NB4 (cell line): ENCODE data around the gene IL17A.
A peak's percentile ranks its signal among the peaks of the same experiment; 100 is the strongest.
"Not testable (repeated sequence)": the region's sequence is repeated elsewhere in the genome, so short reads cannot be mapped to it uniquely, and the experiment has no call there.

Source experiments
- DNase-seq: peaks from one replicate; pipeline ENCODE4 v3.0.0; 2010; ENCODE audit warnings: low read depth
- H3K4me3 ChIP-seq: one replicate; pipeline ENCODE4 v1.5.1; 2011; ENCODE audit warnings: mild to moderate bottlenecking, low read depth, low read length, moderate library complexity
- MAX ChIP-seq: IDR thresholded peaks from 2 replicates; pipeline ENCODE4 v1.6.1; 2011; ENCODE audit warnings: low read depth, low read length
- MYC ChIP-seq: IDR thresholded peaks from 2 replicates; pipeline ENCODE4 v1.6.1; 2011; ENCODE audit warnings: low read depth, low read length
- POLR2A ChIP-seq: IDR thresholded peaks from 2 replicates; pipeline ENCODE4 v1.6.1; 2011; ENCODE audit warnings: mild to moderate bottlenecking; ENCODE audit not compliant: insufficient read length; ENCODE audit errors: extremely low read depth
- TF ChIP-seq, protein P1 (sequence below): IDR thresholded peaks from one replicate; pipeline ENCODE4 v1.5.1; 2012; ENCODE audit warnings: low read depth, low read length

The IL17A gene

GRCh38 chr6:52161689-52162438, 24.3 kb upstream of the IL17A start:
- DNase-seq = no peak
- TF ChIP-seq, protein P1, sequence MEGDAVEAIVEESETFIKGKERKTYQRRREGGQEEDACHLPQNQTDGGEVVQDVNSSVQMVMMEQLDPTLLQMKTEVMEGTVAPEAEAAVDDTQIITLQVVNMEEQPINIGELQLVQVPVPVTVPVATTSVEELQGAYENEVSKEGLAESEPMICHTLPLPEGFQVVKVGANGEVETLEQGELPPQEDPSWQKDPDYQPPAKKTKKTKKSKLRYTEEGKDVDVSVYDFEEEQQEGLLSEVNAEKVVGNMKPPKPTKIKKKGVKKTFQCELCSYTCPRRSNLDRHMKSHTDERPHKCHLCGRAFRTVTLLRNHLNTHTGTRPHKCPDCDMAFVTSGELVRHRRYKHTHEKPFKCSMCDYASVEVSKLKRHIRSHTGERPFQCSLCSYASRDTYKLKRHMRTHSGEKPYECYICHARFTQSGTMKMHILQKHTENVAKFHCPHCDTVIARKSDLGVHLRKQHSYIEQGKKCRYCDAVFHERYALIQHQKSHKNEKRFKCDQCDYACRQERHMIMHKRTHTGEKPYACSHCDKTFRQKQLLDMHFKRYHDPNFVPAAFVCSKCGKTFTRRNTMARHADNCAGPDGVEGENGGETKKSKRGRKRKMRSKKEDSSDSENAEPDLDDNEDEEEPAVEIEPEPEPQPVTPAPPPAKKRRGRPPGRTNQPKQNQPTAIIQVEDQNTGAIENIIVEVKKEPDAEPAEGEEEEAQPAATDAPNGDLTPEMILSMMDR = no peak
- TF ChIP-seq MAX (no peak), MYC (no peak), POLR2A (no peak)
- no peak overlapping the region for H3K4me3 ChIP-seq

DNA sequence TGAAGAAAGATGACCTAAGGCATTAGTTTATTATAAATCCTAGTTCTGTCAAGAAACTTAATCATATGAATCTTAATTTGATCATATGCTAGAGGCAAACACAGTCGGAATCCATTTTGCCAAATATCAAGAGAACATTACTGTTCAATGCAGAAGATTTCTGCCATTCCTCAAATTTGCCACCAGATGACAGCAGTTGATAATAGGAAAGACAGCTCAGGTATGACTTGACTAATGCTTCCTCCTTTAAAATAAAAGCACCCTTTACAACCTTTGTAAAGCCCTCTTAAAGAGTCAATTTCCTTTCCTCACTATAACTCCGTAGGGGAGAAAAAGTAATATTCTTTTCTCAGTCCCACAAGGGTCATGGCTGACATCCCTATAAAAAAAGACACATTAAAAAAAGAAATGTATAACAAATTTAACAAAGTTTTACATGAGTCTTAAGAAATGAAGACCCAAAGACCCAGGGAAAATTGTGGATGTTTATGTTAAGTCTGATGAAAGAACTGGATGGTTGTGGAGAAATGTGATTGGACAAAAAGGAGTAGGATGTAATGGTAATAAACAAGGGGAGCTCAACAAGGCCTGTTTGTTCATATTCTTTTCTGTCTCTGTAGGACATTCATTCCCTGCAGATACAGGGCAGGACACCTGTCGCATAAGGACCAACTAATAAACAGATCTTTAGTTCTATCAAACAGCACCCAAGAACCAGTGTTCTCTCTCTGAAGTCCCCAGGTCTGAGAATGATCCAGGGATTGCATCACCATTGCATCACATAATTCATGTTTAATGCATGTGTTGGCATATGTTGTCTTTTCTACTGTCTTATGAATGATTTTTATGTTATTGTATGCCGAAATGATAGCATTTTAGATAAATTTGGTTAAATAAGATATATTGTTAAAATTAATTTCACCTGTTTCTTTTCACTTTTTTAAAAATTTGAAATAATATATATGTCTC, 23.0 kb upstream of the IL17A start:
- no peak for TF ChIP-seq POLR2A
- no peak for TF ChIP-seq MAX
- TF ChIP-seq MYC = no peak
- TF ChIP-seq, protein P1 = peak; percentile 65
- H3K4me3 ChIP-seq = no peak overlapping the region
- peak; percentile 52 for DNase-seq

GRCh38 chr6:52164319-52165094, 21.7 kb upstream of the IL17A start:
- no peak for TF ChIP-seq MAX
- no peak for TF ChIP-seq POLR2A
- TF ChIP-seq, protein P1 = no peak
- no peak for TF ChIP-seq MYC
- no peak for DNase-seq
- no peak overlapping the region for H3K4me3 ChIP-seq

- TF ChIP-seq POLR2A (no peak), MYC (no peak), MAX (no peak)
- TF ChIP-seq, protein P1 = no peak
- no peak for DNase-seq
- no peak overlapping the region for H3K4me3 ChIP-seq
These were observed 18.9 kb upstream of the IL17A start for GRCh38 chr6:52167267-52167666.

DNA sequence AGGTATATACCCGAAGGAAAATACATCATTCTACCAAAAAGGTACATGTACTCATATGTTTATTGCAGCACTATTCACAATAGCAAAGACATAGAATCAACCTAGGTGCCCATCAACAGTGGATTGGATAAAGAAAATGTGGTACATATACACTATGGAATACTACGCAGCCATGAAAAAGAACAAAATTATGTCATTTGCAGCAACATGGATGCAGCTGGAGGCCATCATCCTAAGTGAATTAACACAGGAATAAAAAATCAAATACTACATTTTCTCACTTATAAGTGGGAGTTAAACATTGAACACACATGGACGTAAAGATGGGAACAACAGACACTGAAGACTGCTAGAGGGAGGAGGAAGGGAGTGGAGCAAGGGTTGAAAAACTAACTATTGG, 17.8 kb upstream of the IL17A start:
- not testable (repeated sequence) for H3K4me3 ChIP-seq, DNase-seq

GRCh38 chr6:52174118-52174517, 12.1 kb upstream of the IL17A start:
- TF ChIP-seq MAX = no peak
- TF ChIP-seq, protein P1 = no peak
- no peak for TF ChIP-seq POLR2A
- TF ChIP-seq MYC = no peak
- no peak for DNase-seq

More at GRCh38 chr6:52174118-52174517, 12.1 kb upstream of the IL17A start:
- H3K4me3 ChIP-seq = no peak overlapping the region
